Glutamatergic neuron (in vitro differentiated cells): ENCODE measurements around the gene ASB10. TPM values are rescaled to one million over a fixed set of nuclear protein-coding genes. Genes with fewer than 3 reads are reported as not detected.

Experiments used
- DNase-seq: peaks from one replicate; pipeline ENCODE4 v3.0.0; 2022
- H3K27ac Mint-ChIP-seq: one replicate; pipeline ENCODE4 v1.8.0; 2020; ENCODE audit warnings: mild to moderate bottlenecking, mixed read lengths, inconsistent platforms; ENCODE audit not compliant: unreplicated experiment
- H3K27me3 Mint-ChIP-seq: one replicate; pipeline ENCODE4 v1.8.0; 2020; ENCODE audit warnings: mild to moderate bottlenecking, moderate library complexity, mixed read lengths, inconsistent platforms; ENCODE audit not compliant: unreplicated experiment
- H3K36me3 Mint-ChIP-seq: one replicate; pipeline ENCODE4 v1.8.0; 2020; ENCODE audit warnings: mild to moderate bottlenecking, mixed read lengths, inconsistent platforms; ENCODE audit not compliant: unreplicated experiment
- H3K4me1 Mint-ChIP-seq: one replicate; pipeline ENCODE4 v1.8.0; 2020; ENCODE audit warnings: mild to moderate bottlenecking, low read depth, mixed read lengths, inconsistent platforms; ENCODE audit not compliant: unreplicated experiment
- H3K4me3 Mint-ChIP-seq: one replicate; pipeline ENCODE4 v1.8.0; 2020; ENCODE audit warnings: mild to moderate bottlenecking, mixed read lengths, inconsistent platforms; ENCODE audit not compliant: unreplicated experiment
- H3K9me3 Mint-ChIP-seq: one replicate; pipeline ENCODE4 v1.8.0; 2020; ENCODE audit warnings: mild to moderate bottlenecking, moderate library complexity, mixed read lengths, inconsistent platforms; ENCODE audit not compliant: unreplicated experiment
- total RNA-seq: library from RNA; stranded (reverse); fragmentation: NEBNext Ultra II Directional; extraction: Animal tissue kit (Norgen Biotek cat#: 25700); gene quantifications from one replicate; pipeline ENCODE4 v1.2.1, GENCODE V29; 2021; ENCODE audit not compliant: unreplicated experiment
- TF ChIP-seq, protein P1 (sequence below): fragments of 200-600 bp; sonication (generic); IDR thresholded peaks from one replicate; pipeline ENCODE4 v1.5.0; 2021; ENCODE audit not compliant: partially characterized antibody, unreplicated experiment

ASB10 gene
- total RNA-seq, 1 donor from 2014 or later = not detected

- Mint-ChIP-seq H3K27ac (peak overlapping the region; percentile 33), H3K27me3 (peaks cover 30% of the 10 kb centered on the region), H3K4me3 (peak overlapping the region; percentile 79), H3K4me1 (peaks cover 32% of the 10 kb centered on the region), H3K36me3 (no peaks in the 10 kb centered on the region), H3K9me3 (peaks cover 22% of the 10 kb centered on the region)
- DNase-seq = no peak
- TF ChIP-seq, protein P1, sequence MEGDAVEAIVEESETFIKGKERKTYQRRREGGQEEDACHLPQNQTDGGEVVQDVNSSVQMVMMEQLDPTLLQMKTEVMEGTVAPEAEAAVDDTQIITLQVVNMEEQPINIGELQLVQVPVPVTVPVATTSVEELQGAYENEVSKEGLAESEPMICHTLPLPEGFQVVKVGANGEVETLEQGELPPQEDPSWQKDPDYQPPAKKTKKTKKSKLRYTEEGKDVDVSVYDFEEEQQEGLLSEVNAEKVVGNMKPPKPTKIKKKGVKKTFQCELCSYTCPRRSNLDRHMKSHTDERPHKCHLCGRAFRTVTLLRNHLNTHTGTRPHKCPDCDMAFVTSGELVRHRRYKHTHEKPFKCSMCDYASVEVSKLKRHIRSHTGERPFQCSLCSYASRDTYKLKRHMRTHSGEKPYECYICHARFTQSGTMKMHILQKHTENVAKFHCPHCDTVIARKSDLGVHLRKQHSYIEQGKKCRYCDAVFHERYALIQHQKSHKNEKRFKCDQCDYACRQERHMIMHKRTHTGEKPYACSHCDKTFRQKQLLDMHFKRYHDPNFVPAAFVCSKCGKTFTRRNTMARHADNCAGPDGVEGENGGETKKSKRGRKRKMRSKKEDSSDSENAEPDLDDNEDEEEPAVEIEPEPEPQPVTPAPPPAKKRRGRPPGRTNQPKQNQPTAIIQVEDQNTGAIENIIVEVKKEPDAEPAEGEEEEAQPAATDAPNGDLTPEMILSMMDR = no peak
Measured at GRCh38 chr7:151126491-151127137, 60.4 kb downstream of the ASB10 start.

DNA sequence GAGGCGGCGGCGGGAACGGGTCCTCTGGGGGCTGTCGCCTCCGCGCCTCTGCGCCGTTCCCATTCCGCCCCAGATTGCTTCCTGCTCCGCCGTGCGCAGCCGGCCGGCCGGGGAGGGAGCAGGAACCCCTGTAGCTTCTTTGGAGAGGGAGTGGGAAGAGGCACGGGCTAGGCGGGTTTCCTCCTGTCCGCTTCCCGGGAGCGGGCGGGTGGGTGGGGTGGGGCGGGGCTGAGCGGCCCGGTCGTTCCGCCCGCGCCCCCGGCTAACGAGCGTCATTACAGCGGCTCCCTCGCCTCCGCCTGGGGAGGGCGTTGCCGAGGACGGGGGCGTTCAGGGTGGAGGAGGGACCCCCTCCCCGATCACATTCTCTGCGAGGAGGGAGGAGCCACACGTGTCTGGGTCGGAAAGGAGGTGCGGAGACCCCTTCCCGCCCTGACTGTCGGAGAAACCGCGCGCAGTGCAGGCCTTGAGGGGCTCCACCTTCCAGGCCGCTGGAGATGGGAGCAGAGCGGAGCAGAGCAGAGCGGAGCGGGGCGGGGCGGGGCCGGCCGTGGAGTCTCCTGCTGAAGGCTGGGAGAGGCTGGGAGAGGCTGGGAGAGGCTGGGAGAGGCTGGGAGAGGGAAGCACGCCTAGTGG, 61.1 kb downstream of the ASB10 start:
- DNase-seq = peak; percentile 77
- TF ChIP-seq, protein P1 = no peak
- Mint-ChIP-seq H3K4me3 (peak overlapping the region; percentile 83), H3K27ac (peak overlapping the region; percentile 79), H3K27me3 (peaks cover 30% of the 10 kb centered on the region), H3K36me3 (no peaks in the 10 kb centered on the region), H3K9me3 (peaks cover 21% of the 10 kb centered on the region), H3K4me1 (peaks cover 33% of the 10 kb centered on the region)

Other genes with a start within 250 kb of the ASB10 start
- 73.7 TPM for gene KCNH2, start 208.9 kb downstream of the ASB10 start, total RNA-seq
- gene NOS3, start 196.2 kb downstream of the ASB10 start, total RNA-seq = 0.86 TPM
- 9.4 TPM for gene ATG9B, start 162.8 kb downstream of the ASB10 start, total RNA-seq
- gene ABCB8, start 158.8 kb downstream of the ASB10 start, total RNA-seq = 57.1 TPM
- 10.8 TPM for gene ASIC3, start 138.7 kb downstream of the ASB10 start, total RNA-seq
- gene CDK5, start 129.4 kb downstream of the ASB10 start, total RNA-seq = 52.9 TPM
- 99.4 TPM for gene SLC4A2, start 127.7 kb downstream of the ASB10 start, total RNA-seq
- 64.7 TPM for gene FASTK, start 106.4 kb downstream of the ASB10 start, total RNA-seq
- 45.7 TPM for gene TMUB1, start 103.8 kb downstream of the ASB10 start, total RNA-seq
- gene AGAP3, start 100.8 kb downstream of the ASB10 start, total RNA-seq = 406 TPM
- not detected for gene GBX1, start 19.6 kb downstream of the ASB10 start, total RNA-seq
- gene H2BK1, start 23.2 kb upstream of the ASB10 start, total RNA-seq = not detected
- 39.1 TPM for gene ABCF2, start 40.0 kb upstream of the ASB10 start, total RNA-seq
- 38.1 TPM for gene CHPF2, start 45.2 kb upstream of the ASB10 start, total RNA-seq
- 5.1 TPM for gene SMARCD3, start 61.4 kb upstream of the ASB10 start, total RNA-seq
- 41.6 TPM for gene NUB1, start 154.6 kb upstream of the ASB10 start, total RNA-seq
- gene WDR86, start 222.8 kb upstream of the ASB10 start, total RNA-seq = 70.5 TPM